Panc1 (cell line): ENCODE data around the gene BTBD1.

Experiments used
- POLR2AphosphoS5 ChIP-seq: IDR thresholded peaks from 2 replicates; pipeline ENCODE4 v1.6.1; 2012; ENCODE audit warnings: mild to moderate bottlenecking, low read depth, low read length, moderate library complexity
- SIN3A ChIP-seq: IDR thresholded peaks from 2 replicates; pipeline ENCODE4 v1.6.1; 2012; ENCODE audit warnings: low read depth, mild to moderate bottlenecking, low read length, moderate library complexity, borderline replicate concordance; ENCODE audit not compliant: insufficient read depth
- TCF7L2 ChIP-seq: IDR thresholded peaks from 2 replicates; pipeline ENCODE4 v1.6.1; 2011; ENCODE audit warnings: mild to moderate bottlenecking, low read depth, low read length, inconsistent platforms
- TF ChIP-seq, protein P1 (sequence below): fragments of 450-650 bp; IDR thresholded peaks from 2 replicates; pipeline ENCODE4 v1.5.1; 2017; ENCODE audit warnings: mild to moderate bottlenecking

DNA sequence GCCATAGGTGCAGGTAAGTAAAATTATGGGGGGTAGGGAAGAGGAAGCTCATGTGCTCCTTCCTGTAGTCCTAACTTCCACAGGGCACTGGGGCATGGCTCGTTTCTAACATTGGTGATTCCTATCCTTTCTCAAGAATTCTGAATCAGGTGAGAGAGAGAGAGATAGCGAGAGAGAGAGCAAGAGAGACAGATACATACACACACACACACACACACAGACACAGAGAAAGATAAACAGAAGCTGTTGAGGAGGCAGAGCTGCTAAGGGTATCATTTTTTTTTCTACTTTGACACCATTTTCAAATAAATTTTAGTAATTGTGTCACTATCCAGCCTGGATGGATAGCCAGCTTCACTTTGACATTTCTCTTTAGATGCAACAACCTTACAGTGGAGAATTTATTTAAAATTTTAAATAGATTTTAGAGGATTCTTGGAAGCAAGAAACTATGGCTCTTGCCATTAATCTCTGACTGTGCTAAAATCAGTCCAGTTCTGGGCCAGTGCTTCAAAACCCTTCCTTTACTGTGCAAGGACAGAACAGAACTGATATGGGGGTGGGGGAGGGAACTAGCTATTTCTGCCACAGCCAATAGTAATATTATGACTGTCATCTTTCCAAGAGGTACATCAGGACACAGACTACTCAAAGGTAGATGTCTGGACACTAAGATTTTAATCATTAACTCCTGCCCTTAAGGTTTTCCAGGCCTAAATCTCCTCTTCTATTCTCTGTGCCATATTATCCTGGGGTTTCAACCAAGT lies 95.7 kb downstream of the BTBD1 start:
- TF ChIP-seq, protein P1, sequence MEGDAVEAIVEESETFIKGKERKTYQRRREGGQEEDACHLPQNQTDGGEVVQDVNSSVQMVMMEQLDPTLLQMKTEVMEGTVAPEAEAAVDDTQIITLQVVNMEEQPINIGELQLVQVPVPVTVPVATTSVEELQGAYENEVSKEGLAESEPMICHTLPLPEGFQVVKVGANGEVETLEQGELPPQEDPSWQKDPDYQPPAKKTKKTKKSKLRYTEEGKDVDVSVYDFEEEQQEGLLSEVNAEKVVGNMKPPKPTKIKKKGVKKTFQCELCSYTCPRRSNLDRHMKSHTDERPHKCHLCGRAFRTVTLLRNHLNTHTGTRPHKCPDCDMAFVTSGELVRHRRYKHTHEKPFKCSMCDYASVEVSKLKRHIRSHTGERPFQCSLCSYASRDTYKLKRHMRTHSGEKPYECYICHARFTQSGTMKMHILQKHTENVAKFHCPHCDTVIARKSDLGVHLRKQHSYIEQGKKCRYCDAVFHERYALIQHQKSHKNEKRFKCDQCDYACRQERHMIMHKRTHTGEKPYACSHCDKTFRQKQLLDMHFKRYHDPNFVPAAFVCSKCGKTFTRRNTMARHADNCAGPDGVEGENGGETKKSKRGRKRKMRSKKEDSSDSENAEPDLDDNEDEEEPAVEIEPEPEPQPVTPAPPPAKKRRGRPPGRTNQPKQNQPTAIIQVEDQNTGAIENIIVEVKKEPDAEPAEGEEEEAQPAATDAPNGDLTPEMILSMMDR: no peak
- no peak for TF ChIP-seq TCF7L2
- TF ChIP-seq SIN3A: no peak
- TF ChIP-seq POLR2AphosphoS5: no peak
